ENCODE measurements around the gene ASCC3. TPM values are rescaled to one million over a fixed set of nuclear protein-coding genes. Genes with fewer than 3 reads are reported as not detected.

ASCC3 gene
- total and polyA plus RNA-seq, 2 of the 4 experiments (the other 2 are of a cell fraction) = 25.8 to 104 TPM

- Histone ChIP-seq H4K5ac (ENCODE audit: low read depth, low read length) (no peak overlapping the region), H3K9me3 (ENCODE audit: control insufficient read depth, insufficient read depth, low read length) (no peaks in the 10 kb centered on the region), H2AK9ac (replicated peaks; ENCODE audit: low read depth, low read length, poor library complexity) (no peak overlapping the region), H3K9me1 (ENCODE audit: insufficient read depth, low read length) (no peaks in the 10 kb centered on the region; the same call in 1 of the 2 replicates), H3K27me3 (ENCODE audit: control insufficient read depth, insufficient read depth, low read length) (no peaks in the 10 kb centered on the region), H3K79me1 (ENCODE audit: low read depth in 1 of 2, low read length in 2 of 2) (0 out of 4 replicates have a peak, but pooled peaks cover 0 to 3% of the 10 kb centered on the region in 2 experiments), H3K27ac (ENCODE audit: insufficient read depth, low read length) (no peak overlapping the region), H3K36me3 (ENCODE audit: control insufficient read depth, insufficient read depth, low read length) (no peaks in the 10 kb centered on the region), H2BK120ac (ENCODE audit: low read depth, low read length) (no peak overlapping the region), H3K56ac (ENCODE audit: extremely low read depth, insufficient read depth, low read length) (no peak overlapping the region), H2BK5ac (ENCODE audit: low read depth, low read length, poor library complexity, severe bottlenecking) (no peak overlapping the region), H4K91ac (ENCODE audit: insufficient read depth, low read depth, low read length) (no peak overlapping the region), H2BK20ac (ENCODE audit: low read depth, low read length) (no peak overlapping the region), H3K18ac (ENCODE audit: low read depth, low read length) (no peak overlapping the region), H3K4ac (ENCODE audit: low read depth, low read length) (no peak overlapping the region), H4K20me1 (ENCODE audit: insufficient read depth, low read length) (no peaks in the 10 kb centered on the region), H4K8ac (ENCODE audit: low read depth in 2 of 2, low read length in 2 of 2) (no peak overlapping the region), H2BK15ac (ENCODE audit: low read depth, low read length) (no peak overlapping the region), H3K4me3 (ENCODE audit: insufficient read depth, low read depth, low read length) (no peak overlapping the region), H2AFZ (replicated peaks; ENCODE audit: low read length, poor library complexity) (no peak overlapping the region), H3K14ac (replicated peaks; ENCODE audit: low read depth, low read length) (no peak overlapping the region), H2AK5ac (ENCODE audit: low read depth, low read length) (no peak overlapping the region), H3K4me2 (ENCODE audit: low read depth, low read length) (no peak overlapping the region), H3K9ac (ENCODE audit: low read depth, low read length) (no peak overlapping the region), H3K4me1 (ENCODE audit: control insufficient read depth, insufficient read depth, low read length) (no peaks in the 10 kb centered on the region), H3K23ac (ENCODE audit: low read depth, low read length) (no peak overlapping the region)
- ATAC-seq (ENCODE audit: low read depth) (no peak), DNase-seq (no peak)
- TF ChIP-seq MAZ (IDR thresholded peaks at IDR 0.05; ENCODE audit: borderline replicate concordance, low read depth, low read length) (no peak), POLR2A (IDR thresholded peaks at IDR 0.05; ENCODE audit: low read depth, low read length) (no peak), RFX5 (IDR thresholded peaks at IDR 0.05; ENCODE audit: low read depth, low read length) (no peak), USF2 (IDR thresholded peaks at IDR 0.05; ENCODE audit: low read depth, low read length) (no peak)
- intact Hi-C loops (cut with micrococcal nuclease) (no loop called here), in situ Hi-C loops (cut with MboI; ENCODE audit: low sequenced_read_pairs) (no loop called here), dilution Hi-C loops (cut with HindIII; ENCODE audit: low sequenced_read_pairs, unreplicated experiment) (no loop called here)
- no TSS peak for BruUV-seq (replicated peaks)
- POLR2A ChIA-PET (ENCODE audit: unreplicated experiment) = no interaction called here
- CTCF ChIA-PET = no interaction called here
Measured at GRCh38 chr6:100686216-100686615, 194.9 kb downstream of the ASCC3 start.
